ENCODE data around the gene ZMIZ1.

DNA sequence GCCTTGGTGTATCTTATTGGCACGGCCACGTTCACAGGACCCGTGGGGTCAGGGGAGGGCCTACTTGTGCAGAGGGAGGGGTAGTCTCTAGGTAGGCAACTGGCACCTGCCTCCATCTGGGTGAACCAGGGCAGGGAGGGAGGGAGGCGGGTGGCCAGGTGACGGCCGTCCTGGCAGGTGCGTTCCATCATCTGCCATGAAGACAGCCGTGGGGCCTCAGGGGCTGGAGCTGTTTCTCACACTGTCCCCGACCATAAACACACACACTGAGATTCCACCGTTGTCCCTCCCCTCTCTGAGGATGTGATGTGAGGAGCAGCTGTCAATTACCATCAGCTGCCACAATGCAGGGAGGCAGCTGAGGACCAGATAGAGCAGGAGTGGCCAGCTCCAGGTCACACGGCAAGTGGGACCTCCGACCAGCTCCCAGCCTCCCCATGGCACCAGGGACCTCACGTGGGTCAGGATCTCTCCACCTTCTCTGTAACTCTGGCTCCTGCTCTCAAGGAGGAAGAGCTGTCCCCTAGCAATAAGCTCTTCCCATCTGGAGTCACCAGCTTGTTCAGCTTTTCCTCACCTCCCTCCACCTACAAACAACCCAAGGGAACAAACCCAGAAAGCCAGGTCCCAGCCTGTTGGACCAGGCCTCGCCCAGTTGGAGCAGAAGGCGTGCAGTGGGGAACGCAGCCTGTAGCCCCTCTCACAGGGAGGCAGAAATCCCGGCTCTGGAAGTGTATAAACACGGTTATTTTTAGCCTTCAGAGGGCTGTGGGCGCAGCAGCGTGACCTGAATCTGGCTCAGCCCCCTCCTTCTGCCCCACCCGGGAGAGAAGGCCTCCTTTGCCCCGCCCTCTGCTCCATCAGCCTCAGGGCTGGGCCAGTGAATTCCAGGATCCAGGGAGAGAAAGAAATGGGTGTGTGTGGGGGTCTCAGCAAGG lies 33.1 kb downstream of the ZMIZ1 start:
- TF ChIP-seq, protein P1, sequence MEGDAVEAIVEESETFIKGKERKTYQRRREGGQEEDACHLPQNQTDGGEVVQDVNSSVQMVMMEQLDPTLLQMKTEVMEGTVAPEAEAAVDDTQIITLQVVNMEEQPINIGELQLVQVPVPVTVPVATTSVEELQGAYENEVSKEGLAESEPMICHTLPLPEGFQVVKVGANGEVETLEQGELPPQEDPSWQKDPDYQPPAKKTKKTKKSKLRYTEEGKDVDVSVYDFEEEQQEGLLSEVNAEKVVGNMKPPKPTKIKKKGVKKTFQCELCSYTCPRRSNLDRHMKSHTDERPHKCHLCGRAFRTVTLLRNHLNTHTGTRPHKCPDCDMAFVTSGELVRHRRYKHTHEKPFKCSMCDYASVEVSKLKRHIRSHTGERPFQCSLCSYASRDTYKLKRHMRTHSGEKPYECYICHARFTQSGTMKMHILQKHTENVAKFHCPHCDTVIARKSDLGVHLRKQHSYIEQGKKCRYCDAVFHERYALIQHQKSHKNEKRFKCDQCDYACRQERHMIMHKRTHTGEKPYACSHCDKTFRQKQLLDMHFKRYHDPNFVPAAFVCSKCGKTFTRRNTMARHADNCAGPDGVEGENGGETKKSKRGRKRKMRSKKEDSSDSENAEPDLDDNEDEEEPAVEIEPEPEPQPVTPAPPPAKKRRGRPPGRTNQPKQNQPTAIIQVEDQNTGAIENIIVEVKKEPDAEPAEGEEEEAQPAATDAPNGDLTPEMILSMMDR (IDR thresholded peaks at IDR 0.05), result no peak
- TF ChIP-seq POLR2A (IDR thresholded peaks at IDR 0.05), result no peak

Data from body of pancreas (tissue), 4 donors.